NCI-H345 (cell line): ENCODE measurements around the gene HSD11B2.

Source experiments
- DNase-seq: peaks from one replicate; lab custom pipeline; 2025; lab: John Stamatoyannopoulos, UW

Gene HSD11B2

GRCh38 chr16:67477960-67478554, 47.1 kb downstream of the HSD11B2 start:
- DNase-seq, result no peak

GRCh38 chr16:67480833-67481560, 50.1 kb downstream of the HSD11B2 start, which contains the start of gene ATP6V0D1:
TSS of gene ATP6V0D1 (minus strand) at chr16:67481157. CDS start at chr16:67481086, 71 bp downstream.
- peak; percentile 96 for DNase-seq

GRCh38 chr16:67481561-67482232, 50.8 kb downstream of the HSD11B2 start:
- DNase-seq, result peak; percentile 17

- no peak for DNase-seq
Observed at GRCh38 chr16:67482233-67482924, 51.5 kb downstream of the HSD11B2 start.

- no peak for DNase-seq
Observed at GRCh38 chr16:67483150-67483549, 52.2 kb downstream of the HSD11B2 start, which contains the start of gene AGRP. TSS of gene AGRP (minus strand) at chr16:67483547. CDS start at chr16:67483398, 149 bp downstream.

GRCh38 chr16:67483731-67484525, 53.0 kb downstream of the HSD11B2 start:
- no peak for DNase-seq

GRCh38 chr16:67486805-67487204, 55.9 kb downstream of the HSD11B2 start:
- DNase-seq, result no peak
